Glutamatergic neuron (in vitro differentiated cells): ENCODE results near the gene METAP1D. TPM values are rescaled to one million over a fixed set of nuclear protein-coding genes. Genes with fewer than 3 reads are reported as not detected.
"Not testable (repeated sequence)": the region's sequence is repeated elsewhere in the genome, so short reads cannot be mapped to it uniquely, and the experiment has no call there.

Experiments used
- DNase-seq: peaks from one replicate; pipeline ENCODE4 v3.0.0; 2022
- H3K27ac Mint-ChIP-seq: one replicate; pipeline ENCODE4 v1.8.0; 2020; ENCODE audit warnings: mild to moderate bottlenecking, mixed read lengths, inconsistent platforms; ENCODE audit not compliant: unreplicated experiment
- H3K27me3 Mint-ChIP-seq: one replicate; pipeline ENCODE4 v1.8.0; 2020; ENCODE audit warnings: mild to moderate bottlenecking, moderate library complexity, mixed read lengths, inconsistent platforms; ENCODE audit not compliant: unreplicated experiment
- H3K36me3 Mint-ChIP-seq: one replicate; pipeline ENCODE4 v1.8.0; 2020; ENCODE audit warnings: mild to moderate bottlenecking, mixed read lengths, inconsistent platforms; ENCODE audit not compliant: unreplicated experiment
- H3K4me1 Mint-ChIP-seq: one replicate; pipeline ENCODE4 v1.8.0; 2020; ENCODE audit warnings: mild to moderate bottlenecking, low read depth, mixed read lengths, inconsistent platforms; ENCODE audit not compliant: unreplicated experiment
- H3K4me3 Mint-ChIP-seq: one replicate; pipeline ENCODE4 v1.8.0; 2020; ENCODE audit warnings: mild to moderate bottlenecking, mixed read lengths, inconsistent platforms; ENCODE audit not compliant: unreplicated experiment
- H3K9me3 Mint-ChIP-seq: one replicate; pipeline ENCODE4 v1.8.0; 2020; ENCODE audit warnings: mild to moderate bottlenecking, moderate library complexity, mixed read lengths, inconsistent platforms; ENCODE audit not compliant: unreplicated experiment
- CTCF ChIP-seq: fragments of 200-600 bp; sonication (generic); IDR thresholded peaks from one replicate; pipeline ENCODE4 v1.5.0; 2021; ENCODE audit not compliant: partially characterized antibody, unreplicated experiment
- total RNA-seq: library from RNA; stranded (reverse); fragmentation: NEBNext Ultra II Directional; extraction: Animal tissue kit (Norgen Biotek cat#: 25700); gene quantifications from one replicate; pipeline ENCODE4 v1.2.1, GENCODE V29; 2021; ENCODE audit not compliant: unreplicated experiment

METAP1D gene
- total RNA-seq, 1 donor from 2014 or later, result 5.1 TPM

GRCh38 chr2:172113617-172114016 lies 113.9 kb downstream of the METAP1D start:
- H3K4me1 Mint-ChIP-seq, result peaks cover 3% of the 10 kb centered on the region
- peaks cover 4% of the 10 kb centered on the region for H3K9me3 Mint-ChIP-seq
- H3K36me3 Mint-ChIP-seq, result no peaks in the 10 kb centered on the region
- H3K27me3 Mint-ChIP-seq, result peaks cover 11% of the 10 kb centered on the region
- no peak overlapping the region for H3K4me3 Mint-ChIP-seq
- DNase-seq, result no peak
- no peak overlapping the region for H3K27ac Mint-ChIP-seq
- TF ChIP-seq CTCF, result peak; percentile 52

GRCh38 chr2:172114176-172114575 lies 114.4 kb downstream of the METAP1D start:
- H3K9me3 Mint-ChIP-seq, DNase-seq, H3K4me1 Mint-ChIP-seq, H3K36me3 Mint-ChIP-seq, H3K27ac Mint-ChIP-seq, H3K4me3 Mint-ChIP-seq: not testable (repeated sequence)
- H3K27me3 Mint-ChIP-seq, result peaks cover 11% of the 10 kb centered on the region

- Mint-ChIP-seq H3K4me1 (peaks cover 1% of the 10 kb centered on the region), H3K27me3 (peaks cover 7% of the 10 kb centered on the region), H3K36me3 (no peaks in the 10 kb centered on the region), H3K4me3 (no peak overlapping the region), H3K9me3 (peaks cover under 1% of the 10 kb centered on the region), H3K27ac (no peak overlapping the region)
- TF ChIP-seq CTCF, result no peak
- DNase-seq, result no peak
These were observed 114.8 kb downstream of the METAP1D start for GRCh38 chr2:172114579-172114978.

- no peak for TF ChIP-seq CTCF
- Mint-ChIP-seq H3K9me3 (no peaks in the 10 kb centered on the region), H3K4me3 (no peak overlapping the region), H3K36me3 (no peaks in the 10 kb centered on the region), H3K27ac (no peak overlapping the region), H3K27me3 (peaks cover 2% of the 10 kb centered on the region), H3K4me1 (no peaks in the 10 kb centered on the region)
- no peak for DNase-seq
These were observed 116.4 kb downstream of the METAP1D start for GRCh38 chr2:172116107-172116506.

- no peak for TF ChIP-seq CTCF
- no peaks in the 10 kb centered on the region for H3K36me3 Mint-ChIP-seq
These were observed 119.3 kb downstream of the METAP1D start for GRCh38 chr2:172119089-172119488.

GRCh38 chr2:172120118-172120517 lies 120.4 kb downstream of the METAP1D start:
- Mint-ChIP-seq H3K9me3 (peaks cover 1% of the 10 kb centered on the region), H3K4me1 (no peaks in the 10 kb centered on the region), H3K27ac (no peak overlapping the region), H3K4me3 (no peak overlapping the region), H3K36me3 (no peaks in the 10 kb centered on the region), H3K27me3 (no peaks in the 10 kb centered on the region)
- no peak for TF ChIP-seq CTCF
- no peak for DNase-seq

More at GRCh38 chr2:172119089-172119488, 119.3 kb downstream of the METAP1D start:
- Mint-ChIP-seq H3K4me1 (no peaks in the 10 kb centered on the region), H3K27me3 (no peaks in the 10 kb centered on the region), H3K9me3 (no peaks in the 10 kb centered on the region), H3K4me3 (no peak overlapping the region), H3K27ac (no peak overlapping the region)
- no peak for DNase-seq
